Epithelial cell of esophagus (primary cell): ENCODE results near the gene WDFY4.

Experiments
- DNase-seq: peaks from one replicate; pipeline ENCODE4 v3.0.0; 2010; ENCODE audit warnings: low read depth
- H3K4me3 ChIP-seq: 2 replicates; pipeline ENCODE4 v1.5.1; 2011; ENCODE audit warnings: mild to moderate bottlenecking, low read length, control low read depth
- CTCF ChIP-seq: IDR thresholded peaks from 2 replicates; pipeline ENCODE4 v1.5.1; 2011; ENCODE audit warnings: low read depth, mild to moderate bottlenecking, low read length, control low read depth, inconsistent platforms; ENCODE audit not compliant: insufficient read depth; ENCODE audit errors: missing control alignments

The WDFY4 gene

DNA sequence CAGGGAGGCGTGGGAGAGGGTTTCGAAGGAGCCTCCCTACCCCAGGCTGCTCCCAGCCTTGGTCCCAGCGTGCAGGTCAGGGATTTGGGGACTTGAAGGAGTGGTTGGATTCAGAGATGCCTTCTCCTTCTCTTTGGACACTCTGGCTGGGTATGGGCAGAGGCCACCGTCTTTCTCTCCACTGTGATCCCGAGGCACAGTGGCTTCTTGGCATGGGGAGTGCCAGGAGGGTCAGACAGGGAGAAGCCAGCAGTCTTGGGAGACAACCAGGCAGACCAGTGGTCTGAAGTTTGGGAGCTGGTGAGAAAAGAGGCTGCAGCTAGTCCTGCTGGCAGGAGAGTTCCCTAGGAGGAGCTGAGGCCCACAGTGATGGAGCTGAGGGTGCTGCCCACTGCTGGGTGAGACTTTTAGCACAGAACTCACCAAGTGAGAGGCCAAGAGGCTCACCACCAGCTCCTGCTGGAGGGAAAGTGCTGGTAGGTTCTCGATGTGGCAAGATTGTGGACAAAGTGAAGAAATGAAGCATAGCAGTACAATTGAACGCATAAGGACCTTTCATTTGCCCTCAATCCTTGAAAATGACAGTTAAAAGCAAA is 35.2 kb upstream of the WDFY4 start:
- no peak for TF ChIP-seq CTCF
- no peak overlapping the region for H3K4me3 ChIP-seq
- no peak for DNase-seq

- no peak for DNase-seq
- no peak overlapping the region for H3K4me3 ChIP-seq
- TF ChIP-seq CTCF = no peak
Measured at GRCh38 chr10:48651293-48651692, 33.4 kb upstream of the WDFY4 start.

DNA sequence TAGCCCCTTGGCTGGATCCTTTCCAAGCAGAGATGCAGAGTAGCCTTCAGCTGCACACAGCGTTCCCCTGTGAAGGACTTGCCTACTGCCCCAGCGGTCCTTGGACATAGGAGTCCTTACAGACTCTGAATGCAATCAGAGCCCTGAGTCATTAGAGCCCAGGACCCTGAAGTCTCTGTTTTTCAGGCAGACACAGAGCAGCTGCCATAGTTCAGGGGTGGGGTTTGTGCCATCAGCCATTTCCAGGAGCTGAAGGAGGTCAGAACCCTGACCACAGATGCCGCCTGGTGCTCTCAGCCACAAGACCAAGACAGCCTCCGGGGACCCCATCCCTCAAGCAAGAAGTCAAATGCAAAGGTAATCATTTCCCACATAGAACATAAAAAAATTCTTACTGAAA is 32.8 kb upstream of the WDFY4 start:
- TF ChIP-seq CTCF = no peak

GRCh38 chr10:48652344-48652743 is 32.3 kb upstream of the WDFY4 start:
- no peak for DNase-seq
- no peak for TF ChIP-seq CTCF
- H3K4me3 ChIP-seq = no peak overlapping the region

More for the DNA sequence above, 32.8 kb upstream of the WDFY4 start:
- no peak for DNase-seq
- H3K4me3 ChIP-seq = no peak overlapping the region

GRCh38 chr10:48653347-48653746 is 31.3 kb upstream of the WDFY4 start:
- no peak for TF ChIP-seq CTCF
- DNase-seq = no peak

GRCh38 chr10:48653944-48654698 is 30.6 kb upstream of the WDFY4 start:
- no peak for DNase-seq
- TF ChIP-seq CTCF = no peak
- H3K4me3 ChIP-seq = no peak overlapping the region

More at GRCh38 chr10:48653347-48653746, 31.3 kb upstream of the WDFY4 start:
- no peak overlapping the region for H3K4me3 ChIP-seq
